Heart right ventricle (tissue), 16 donors: Measurements from ENCODE around the gene SLC38A9. TPM values are rescaled to one million over a fixed set of nuclear protein-coding genes. Genes with fewer than 3 reads are reported as not detected.

Source experiments
- ATAC-seq, 8 donors: fragments of 200-7000 bp; cut with Tn5 transposase; one replicate each; pipeline ENCODE4 v1.9.1; 2020; ENCODE audit warnings: mild to moderate bottlenecking in 8 of 8, moderate library complexity in 8 of 8, moderate number of reproducible peaks in 1 of 8
- DNase-seq, 2 donors: peaks; one replicate each; pipeline ENCODE4 v3.0.0-alpha.2; 2020
- H3K27ac ChIP-seq, 10 donors: fragments of 200-600 bp; sonication (generic) in 2 of 10; one replicate each; pipeline versions ENCODE4 v1.5.0 to v1.8.0; 2020 to 2022; ENCODE audit warnings: mild to moderate bottlenecking in 3 of 10
- H3K27me3 ChIP-seq, 7 donors: fragments of 200-600 bp; one replicate each; pipeline ENCODE4 v1.8.0; 2021 to 2022; ENCODE audit warnings: mild to moderate bottlenecking in 2 of 7
- H3K36me3 ChIP-seq, 9 donors: fragments of 200-600 bp; sonication (generic) in 1 of 9; one replicate each; pipeline versions ENCODE4 v1.5.0 to v1.8.0; 2020 to 2022; ENCODE audit warnings: mild to moderate bottlenecking in 2 of 9
- H3K4me1 ChIP-seq, 9 donors: fragments of 200-600 bp; sonication (generic) in 1 of 9; one replicate each; pipeline versions ENCODE4 v1.5.0 to v1.8.0; 2020 to 2022; ENCODE audit warnings: mild to moderate bottlenecking in 4 of 9
- H3K4me3 ChIP-seq, 10 donors: fragments of 200-600 bp; sonication (generic) in 2 of 10; one replicate each; pipeline versions ENCODE4 v1.5.0 to v1.8.0; 2020 to 2022; ENCODE audit warnings: mild to moderate bottlenecking in 7 of 10, moderate library complexity in 2 of 10
- H3K9me3 ChIP-seq, 11 donors: fragments of 200-600 bp in 10 of 11; sonication (generic) in 2 of 11; one replicate each; pipeline versions ENCODE4 v1.5.0 to v1.8.0; 2013 to 2022; ENCODE audit warnings: mild to moderate bottlenecking in 2 of 11, control low read depth in 1 of 11, moderate library complexity in 1 of 11
- WGBS, 2 donors: extraction: QIAGEN DNeasy Blood & Tissue Kit; methylation state at CpG; one replicate each; pipeline ENCODE4 v1.1.7; 2013; ENCODE audit warnings: inconsistent platforms in 1 of 2; 5-methylcytosine and 5-hydroxymethylcytosine counted together
- intact Hi-C, 10 donors: fragments of 100-400 bp; cut with DNase I; formaldehyde crosslinking; loops; one replicate each; pipeline versions ENCODE4 v1.11.1 to v1.14.2; 2022
- polyA plus RNA-seq, 2 donors: library from polyadenylated mRNA; stranded (reverse); fragments of 200-250 nt; gene quantifications; one replicate each; pipeline ENCODE4 v1.2.3, GENCODE V29; 2013
- total RNA-seq, 10 donors: library from RNA; stranded (reverse); fragmentation: NEBNext Ultra II Directional in 3 of 10; extraction: Animal tissue kit (Norgen Biotek cat#: 25700) in 3 of 10; gene quantifications; one replicate each; pipeline versions ENCODE4 v1.2.1 to v1.2.4, GENCODE V29; 2021 to 2023
- TF ChIP-seq, protein P1 (sequence below), 9 donors: fragments of 200-600 bp; sonication (generic) in 2 of 9; IDR thresholded peaks; one replicate each; pipeline versions ENCODE4 v1.5.0 to v1.8.0; 2021 to 2022; ENCODE audit warnings: antibody characterized with exemption in 9 of 9, mild to moderate bottlenecking in 5 of 9, moderate library complexity in 1 of 9
- donor health status: Arrhythmogenic right ventricular cardiomyopathy.
- donor health status: ischemic (EF 13 %, LVEDD 7.1; RV severe dilation, severe dysfunction).
- donor health status: healthy with polysubstance abuse.
- donor health status: DM: no; HTN: yes; CAD: no.
- donor health status: DM: no; HTN: no; CAD: no.
- donor health status: ischemic (EF 25% LVEDD 6.9; RV normal size, moderate dysfunction).
- donor health status: ischemic (EF 25% LVEDD 5.7; RV mildly dilated, moderate dysfunction).
- donor health status: healthy.
- donor health status: DM: yes; HTN: yes; CAD: no.
- donor health status: Ischemic cardiomyopathy.
- donor health status: ischemic (EF 35%, LVEDD 5.7; RV mildly dilated, moderate dysfunction).
- donor health status: nonischemic (EF 11% LVEDD 7.7; RV severe dilation, severe dysfunction).
- donor health status: DM: yes; HTN: yes; CAD: no.
- donor health status: PGD.
- donor health status: ischemic (EF 29% LVEDD 5.4; RV normal size, mild dysfunction).
- donor health status: nonischemic (EF 23%, LVEDD 6.1; RV moderate dilation, normal function).

SLC38A9 gene
- total and polyA plus RNA-seq, 12 donors: 3.6 to 9.7 (median 6.8) TPM

GRCh38 chr5:55708732-55709131 lies 3.4 kb downstream of the SLC38A9 start:
- H3K27ac ChIP-seq: no peak overlapping the region
- TF ChIP-seq, protein P1, sequence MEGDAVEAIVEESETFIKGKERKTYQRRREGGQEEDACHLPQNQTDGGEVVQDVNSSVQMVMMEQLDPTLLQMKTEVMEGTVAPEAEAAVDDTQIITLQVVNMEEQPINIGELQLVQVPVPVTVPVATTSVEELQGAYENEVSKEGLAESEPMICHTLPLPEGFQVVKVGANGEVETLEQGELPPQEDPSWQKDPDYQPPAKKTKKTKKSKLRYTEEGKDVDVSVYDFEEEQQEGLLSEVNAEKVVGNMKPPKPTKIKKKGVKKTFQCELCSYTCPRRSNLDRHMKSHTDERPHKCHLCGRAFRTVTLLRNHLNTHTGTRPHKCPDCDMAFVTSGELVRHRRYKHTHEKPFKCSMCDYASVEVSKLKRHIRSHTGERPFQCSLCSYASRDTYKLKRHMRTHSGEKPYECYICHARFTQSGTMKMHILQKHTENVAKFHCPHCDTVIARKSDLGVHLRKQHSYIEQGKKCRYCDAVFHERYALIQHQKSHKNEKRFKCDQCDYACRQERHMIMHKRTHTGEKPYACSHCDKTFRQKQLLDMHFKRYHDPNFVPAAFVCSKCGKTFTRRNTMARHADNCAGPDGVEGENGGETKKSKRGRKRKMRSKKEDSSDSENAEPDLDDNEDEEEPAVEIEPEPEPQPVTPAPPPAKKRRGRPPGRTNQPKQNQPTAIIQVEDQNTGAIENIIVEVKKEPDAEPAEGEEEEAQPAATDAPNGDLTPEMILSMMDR (IDR thresholded peaks at IDR 0.05): no peak
- DNase-seq: no peak
- no peak overlapping the region for H3K4me3 ChIP-seq
- peaks cover 0 to 26% (median 0%) of the 10 kb centered on the region in 9 donors for H3K36me3 ChIP-seq
- no peaks in the 10 kb centered on the region for H3K27me3 ChIP-seq
- H3K4me1 ChIP-seq: peaks cover 0 to 15% (median 13%) of the 10 kb centered on the region in 9 donors
- H3K9me3 ChIP-seq: no peaks in the 10 kb centered on the region
- ATAC-seq: no peak
- intact Hi-C loops: loop anchor here in 3 of 10 donors (10.0 kb wide), 1 partner anchor 534 kb away; the partner anchor contains the start of gene CDC20B (in 3 of the 3)

DNA sequence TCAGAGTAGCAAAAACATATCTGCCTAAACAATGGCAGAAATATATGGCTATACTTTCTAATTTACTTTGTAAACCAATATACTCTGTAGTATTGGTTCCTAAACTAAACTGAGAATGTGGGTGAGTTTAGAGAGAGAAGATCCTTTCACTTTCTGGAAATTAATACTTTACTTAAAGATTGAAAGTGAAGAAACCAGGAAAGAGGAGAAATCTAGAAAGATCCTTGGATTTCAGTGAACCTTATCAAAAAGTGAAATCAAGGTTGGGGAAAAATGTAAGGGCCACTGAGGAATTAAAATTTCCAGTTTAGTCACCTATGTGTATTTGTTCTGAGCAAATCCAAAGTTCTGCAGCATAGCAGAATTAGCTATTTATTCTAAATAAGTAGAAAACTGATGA lies 5.9 kb downstream of the SLC38A9 start:
- no peaks in the 10 kb centered on the region for H3K9me3 ChIP-seq
- no peak overlapping the region for H3K27ac ChIP-seq
- ATAC-seq (no peak), DNase-seq (no peak)
- H3K4me1 ChIP-seq: peaks cover 0 to 9% (median 4%) of the 10 kb centered on the region in 9 donors
- peaks cover 0 to 37% (median 0%) of the 10 kb centered on the region in 9 donors for H3K36me3 ChIP-seq
- no peaks in the 10 kb centered on the region for H3K27me3 ChIP-seq
- TF ChIP-seq, protein P1 (IDR thresholded peaks at IDR 0.05): no peak
- intact Hi-C loops: loop anchor here in 3 of 10 donors (10.0 kb wide), 1 partner anchor 531 kb away; the partner anchor contains the start of gene CDC20B (in 3 of the 3)
- H3K4me3 ChIP-seq: no peak overlapping the region

DNA sequence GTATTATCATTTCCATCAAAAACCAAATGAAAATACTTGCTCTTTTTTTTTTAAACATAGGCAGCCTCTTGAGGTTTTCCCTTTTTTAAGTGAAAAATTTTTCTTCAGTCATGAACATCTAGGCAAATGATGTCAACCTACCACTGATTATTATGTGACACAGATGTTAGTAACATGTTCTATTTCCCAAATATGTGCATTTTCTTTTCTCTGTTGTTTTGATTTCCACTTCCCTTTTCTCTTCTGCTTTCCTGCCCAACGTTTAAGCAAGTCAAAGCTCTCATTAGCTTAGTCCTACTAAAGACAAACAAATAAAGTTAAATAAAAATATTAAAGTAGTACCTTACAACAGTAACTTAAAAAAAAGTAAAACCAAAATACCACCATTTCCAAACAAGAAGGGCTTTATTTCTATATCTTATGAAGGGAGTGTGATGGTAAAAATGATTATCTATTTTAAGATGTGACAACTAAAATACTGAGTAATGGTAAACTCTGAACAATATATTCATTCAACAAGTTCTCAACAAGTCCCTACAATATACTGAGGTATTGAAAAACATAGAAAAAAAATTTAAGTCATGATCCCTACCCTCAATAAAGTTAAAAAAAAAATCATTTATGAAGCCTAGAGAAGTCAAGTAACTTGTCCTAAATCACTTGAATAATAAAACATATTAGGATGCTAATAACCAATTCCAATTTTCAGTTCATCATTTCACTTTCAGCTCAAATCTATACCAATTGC lies 9.4 kb downstream of the SLC38A9 start:
- TF ChIP-seq, protein P1 (IDR thresholded peaks at IDR 0.05): no peak
- Histone ChIP-seq H3K9me3 (no peaks in the 10 kb centered on the region), H3K27ac (no peak overlapping the region), H3K36me3 (peaks cover 0 to 26% (median 0%) of the 10 kb centered on the region in 9 donors), H3K4me1 (peaks cover 0 to 11% (median 4%) of the 10 kb centered on the region in 9 donors), H3K27me3 (no peaks in the 10 kb centered on the region), H3K4me3 (no peak overlapping the region)
- 47 to 48% methylated on average over 1 of the region's 1 CpG for WGBS, 2 donors
- ATAC-seq (no peak), DNase-seq (no peak)
- intact Hi-C loops: loop anchor here in 3 of 10 donors (10.0 kb wide), 1 partner anchor 528 kb away; the partner anchor contains the start of gene CDC20B (in 3 of the 3)

DNA sequence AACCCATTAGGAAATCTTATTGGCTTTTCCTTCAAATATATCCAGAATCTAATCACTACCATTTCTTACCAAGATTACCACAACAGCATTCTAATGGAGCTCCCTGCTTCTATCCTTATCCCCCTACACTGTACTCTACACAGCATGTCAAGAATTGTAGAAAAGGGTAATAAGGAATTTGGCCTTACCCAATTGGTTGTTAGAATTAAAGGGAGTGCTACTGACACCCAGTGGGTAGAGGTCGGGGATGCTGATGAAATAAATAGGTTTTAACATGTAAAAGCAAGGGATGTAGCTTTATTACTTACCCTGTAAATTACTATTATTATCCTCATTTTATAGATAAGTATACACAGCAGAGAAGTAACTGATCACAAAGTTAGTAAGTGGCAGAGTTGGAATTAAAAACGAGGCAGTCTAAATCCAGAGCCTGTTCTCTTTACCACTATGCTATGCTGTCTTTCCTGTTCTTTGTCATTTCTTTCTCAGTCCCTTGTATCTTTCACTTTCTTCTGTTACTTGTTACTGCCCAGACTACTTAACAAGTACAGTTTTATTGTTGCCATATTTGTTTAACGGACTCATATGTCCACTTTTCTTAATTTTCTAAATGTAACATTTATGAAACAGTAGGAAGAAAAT lies 10.5 kb downstream of the SLC38A9 start:
- Histone ChIP-seq H3K27ac (no peak overlapping the region), H3K27me3 (no peaks in the 10 kb centered on the region), H3K4me1 (peaks cover 0 to 11% (median 4%) of the 10 kb centered on the region in 9 donors), H3K9me3 (no peaks in the 10 kb centered on the region), H3K36me3 (peaks cover 0 to 32% (median 0%) of the 10 kb centered on the region in 9 donors), H3K4me3 (no peak overlapping the region)
- ATAC-seq (no peak), DNase-seq (no peak)
- intact Hi-C loops: loop anchor here in 3 of 10 donors (10.0 kb wide), 1 partner anchor 527 kb away; the partner anchor contains the start of gene CDC20B (in 3 of the 3)
- WGBS, 2 donors: 94% methylated on average over 3 of the region's 3 CpGs
- TF ChIP-seq, protein P1 (IDR thresholded peaks at IDR 0.05): no peak
